SH-SY5Y (cell line): ENCODE measurements around the gene TTL.

ENCODE experiments used
- GATA2 ChIP-seq: IDR thresholded peaks from 2 replicates; pipeline ENCODE4 v1.6.1; 2011; ENCODE audit warnings: mild to moderate bottlenecking, low read depth, low read length
- GATA3 ChIP-seq: IDR thresholded peaks from 2 replicates; pipeline ENCODE4 v1.6.1; 2011; ENCODE audit warnings: low read depth, mild to moderate bottlenecking, low read length, moderate library complexity

DNA sequence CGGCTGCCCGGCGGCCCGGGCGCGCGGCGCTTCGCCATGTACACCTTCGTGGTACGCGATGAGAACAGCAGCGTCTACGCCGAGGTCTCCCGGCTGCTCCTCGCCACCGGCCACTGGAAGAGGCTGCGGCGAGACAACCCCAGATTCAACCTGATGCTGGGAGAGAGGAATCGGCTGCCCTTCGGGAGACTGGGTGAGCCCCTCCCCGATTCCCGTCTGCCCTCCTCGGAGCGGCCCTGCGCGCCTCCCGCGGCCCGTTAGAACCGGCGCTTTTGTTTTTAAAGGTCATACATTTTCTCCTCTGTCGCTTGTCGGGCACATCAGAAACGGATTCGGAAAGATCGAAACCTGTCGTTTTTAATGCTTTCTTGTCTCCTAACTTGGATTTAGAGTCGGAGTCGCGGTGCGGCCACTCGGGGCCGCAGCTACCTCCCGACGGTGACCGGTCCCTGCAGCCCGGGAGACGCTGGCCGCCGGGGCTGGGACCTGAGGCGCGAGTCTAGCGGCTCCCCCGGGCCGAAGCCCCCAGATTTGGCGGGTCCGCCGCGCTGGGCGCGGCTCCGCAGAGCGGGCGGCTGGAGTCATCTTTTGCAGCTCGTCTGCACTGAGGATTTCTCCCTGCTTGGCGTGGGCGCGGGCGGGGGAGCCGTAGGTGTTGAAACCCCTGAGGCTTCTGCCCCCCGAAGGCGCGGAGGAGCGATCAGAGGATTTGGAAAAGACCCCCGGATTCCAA lies 519 bp downstream of the TTL start:
- TF ChIP-seq GATA2: no peak
- TF ChIP-seq GATA3: no peak
